MCF 10A (cell line): Measurements from ENCODE around the gene BCL2L12. TPM values are rescaled to one million over a fixed set of nuclear protein-coding genes. Genes with fewer than 3 reads are reported as not detected.

Experiments used
- BruUV-seq: library from RNA; stranded (reverse); fragments of 400-500 nt; replicated peaks from 2 replicates; lab custom pipeline; 2021; lab: Mats Ljungman, UMichigan
- CTCF ChIA-PET: fragments of 300-600 bp; sonication (Branson Sonifier 250); formaldehyde crosslinking; extraction: SDS; loops from one replicate; lab custom pipeline; 2021; ENCODE audit warnings: antibody characterized with exemption, inconsistent platforms; lab: Yijun Ruan, JAX
- POLR2A ChIA-PET: fragments of 300-600, 350-650 bp; sonication (Branson Sonifier 250); formaldehyde crosslinking; extraction: SDS; loops from one replicate; lab custom pipeline; 2020; ENCODE audit warnings: antibody characterized with exemption, inconsistent platforms; lab: Yijun Ruan, JAX
- DNase-seq: peaks from one replicate; pipeline ENCODE4 v3.0.0-alpha.2; 2018; ENCODE audit not compliant: unreplicated experiment
- H3K27ac Mint-ChIP-seq: one replicate; pipeline ENCODE4 v1.8.0; 2022; ENCODE audit warnings: mild to moderate bottlenecking, low read depth, mixed read lengths; ENCODE audit not compliant: unreplicated experiment
- H3K27me3 Mint-ChIP-seq: one replicate; pipeline ENCODE4 v1.8.0; 2022; ENCODE audit warnings: mixed read lengths; ENCODE audit not compliant: insufficient read depth, unreplicated experiment
- H3K36me3 Mint-ChIP-seq: one replicate; pipeline ENCODE4 v1.8.0; 2022; ENCODE audit warnings: mild to moderate bottlenecking, moderate library complexity, mixed read lengths; ENCODE audit not compliant: insufficient read depth, unreplicated experiment
- H3K4me1 Mint-ChIP-seq: one replicate; pipeline ENCODE4 v1.8.0; 2022; ENCODE audit warnings: mixed read lengths; ENCODE audit not compliant: insufficient read depth, unreplicated experiment
- H3K4me3 Mint-ChIP-seq: one replicate; pipeline ENCODE4 v1.8.0; 2022; ENCODE audit warnings: mild to moderate bottlenecking, moderate library complexity, mixed read lengths; ENCODE audit not compliant: unreplicated experiment
- H3K9me3 Mint-ChIP-seq: one replicate; pipeline ENCODE4 v1.8.0; 2022; ENCODE audit warnings: mixed read lengths; ENCODE audit not compliant: unreplicated experiment
- CTCF ChIP-seq: fragments of 200-600 bp; IDR thresholded peaks from one replicate; pipeline ENCODE4 v1.8.0; 2022; ENCODE audit warnings: antibody characterized with exemption, mild to moderate bottlenecking; ENCODE audit not compliant: unreplicated experiment
- intact Hi-C: fragments of 100-400 bp; cut with micrococcal nuclease; formaldehyde crosslinking; loops from 2 replicates; pipeline ENCODE4 v1.14.1; 2022
- total RNA-seq: library from RNA; stranded (reverse); gene quantifications from 2 replicates; pipeline ENCODE4 v1.2.3, GENCODE V29; 2022

Gene BCL2L12
- total RNA-seq, 1 experiment from 2014 or later: 36.0 TPM

GRCh38 chr19:49681830-49682229, 16.1 kb downstream of the BCL2L12 start:
- intact Hi-C loops: no loop called here
- no peaks in the 10 kb centered on the region for H3K9me3 Mint-ChIP-seq
- BruUV-seq: no TSS peak
- H3K27ac Mint-ChIP-seq: no peak overlapping the region
- DNase-seq: no peak
- CTCF ChIA-PET: interaction anchor here (0.6 to 1.2 kb wide), 7 partner anchors 16 to 909 kb away, joined by 3 to 8 read pairs (median 3); partner anchors contain the start of genes BCL2L12, IRF3 and RRAS
- H3K4me3 Mint-ChIP-seq: no peak overlapping the region
- peaks cover 66% of the 10 kb centered on the region for H3K36me3 Mint-ChIP-seq
- no peaks in the 10 kb centered on the region for H3K27me3 Mint-ChIP-seq
- peaks cover 12% of the 10 kb centered on the region for H3K4me1 Mint-ChIP-seq
- POLR2A ChIA-PET: interaction anchor here (8.4 kb wide), 1 partner anchor 40 kb away, joined by 121 read pairs; the partner anchor contains the start of genes RRAS and SCAF1
- TF ChIP-seq CTCF: no peak

- Mint-ChIP-seq H3K27me3 (no peaks in the 10 kb centered on the region), H3K4me3 (no peak overlapping the region), H3K36me3 (peaks cover 66% of the 10 kb centered on the region), H3K4me1 (peaks cover 12% of the 10 kb centered on the region), H3K9me3 (no peaks in the 10 kb centered on the region), H3K27ac (no peak overlapping the region)
- CTCF ChIA-PET: interaction anchor here (0.6 to 1.0 kb wide), 4 partner anchors 46 to 369 kb away, joined by 3 to 5 read pairs (median 4); no protein-coding TSS in a partner anchor
- DNase-seq: no peak
- no peak for TF ChIP-seq CTCF
- POLR2A ChIA-PET: interaction anchor here (8.4 kb wide), 1 partner anchor 40 kb away, joined by 121 read pairs; the partner anchor contains the start of genes RRAS and SCAF1
- BruUV-seq: no TSS peak
- intact Hi-C loops: no loop called here
Measured at GRCh38 chr19:49682274-49682673, 16.5 kb downstream of the BCL2L12 start.

GRCh38 chr19:49683814-49684250, 18.1 kb downstream of the BCL2L12 start:
- H3K27ac Mint-ChIP-seq: no peak overlapping the region
- H3K9me3 Mint-ChIP-seq: no peaks in the 10 kb centered on the region
- intact Hi-C loops: no loop called here
- CTCF ChIA-PET: interaction anchor here (1.1 to 1.6 kb wide), 3 partner anchors 73 to 326 kb away, joined by 4 to 5 read pairs (median 4); no protein-coding TSS in a partner anchor
- no peak for TF ChIP-seq CTCF
- no TSS peak for BruUV-seq
- peaks cover 79% of the 10 kb centered on the region for H3K36me3 Mint-ChIP-seq
- no peak overlapping the region for H3K4me3 Mint-ChIP-seq
- no peak for DNase-seq
- POLR2A ChIA-PET: interaction anchor here (0.8 kb wide), 1 partner anchor 40 kb away, joined by 3 read pairs; no protein-coding TSS in a partner anchor
- H3K4me1 Mint-ChIP-seq: peaks cover 9% of the 10 kb centered on the region
- no peaks in the 10 kb centered on the region for H3K27me3 Mint-ChIP-seq

GRCh38 chr19:49684251-49684982, 18.7 kb downstream of the BCL2L12 start:
- CTCF ChIA-PET: interaction anchor here (1.0 to 1.6 kb wide), 5 partner anchors 8 to 326 kb away, joined by 3 to 5 read pairs (median 3); no protein-coding TSS in a partner anchor
- peak; percentile 53 for TF ChIP-seq CTCF
- Mint-ChIP-seq H3K9me3 (no peaks in the 10 kb centered on the region), H3K36me3 (peaks cover 85% of the 10 kb centered on the region), H3K4me3 (no peak overlapping the region), H3K27me3 (no peaks in the 10 kb centered on the region), H3K27ac (no peak overlapping the region), H3K4me1 (peaks cover 9% of the 10 kb centered on the region)
- DNase-seq: no peak
- intact Hi-C loops: no loop called here
- BruUV-seq: no TSS peak
- POLR2A ChIA-PET: interaction anchor here (1.0 kb wide), 1 partner anchor 43 kb away, joined by 4 read pairs; no protein-coding TSS in a partner anchor
